Medulla oblongata (tissue), 1 donor: Measurements from ENCODE around the gene SHANK2.

Experiments used
- DNase-seq: peaks from one replicate; pipeline ENCODE4 v3.0.0-alpha.2; 2015; ENCODE audit errors: extremely low spot score

The SHANK2 gene

GRCh38 chr11:71252269-71252769 lies at the start of gene SHANK2:
TSS of gene SHANK2 (minus strand) at chr11:71252577. CDS start at chr11:71147326, 105,251 bp downstream.
- no peak for DNase-seq

- no peak for DNase-seq
These were observed 49.6 kb upstream of the SHANK2 start for GRCh38 chr11:71301858-71302533.

- DNase-seq = no peak
These were observed 48.9 kb upstream of the SHANK2 start for GRCh38 chr11:71301046-71301857.

GRCh38 chr11:71300187-71300586 lies 47.8 kb upstream of the SHANK2 start:
- DNase-seq = no peak

- no peak for DNase-seq
These were observed 46.4 kb upstream of the SHANK2 start for GRCh38 chr11:71298761-71299181.

GRCh38 chr11:71298016-71298550 lies 45.7 kb upstream of the SHANK2 start:
- no peak for DNase-seq

- DNase-seq = no peak
These were observed 42.6 kb upstream of the SHANK2 start for GRCh38 chr11:71294846-71295600.

GRCh38 chr11:71293961-71294782 lies 41.8 kb upstream of the SHANK2 start:
- DNase-seq = no peak

- DNase-seq = peak; percentile 72
These were observed 34.6 kb upstream of the SHANK2 start for GRCh38 chr11:71286701-71287643.

- DNase-seq = no peak
These were observed 32.7 kb upstream of the SHANK2 start for GRCh38 chr11:71285111-71285510.

- DNase-seq = no peak
These were observed 32.2 kb upstream of the SHANK2 start for GRCh38 chr11:71284525-71285092.

- DNase-seq = no peak
These were observed 31.6 kb upstream of the SHANK2 start for GRCh38 chr11:71283971-71284441.

GRCh38 chr11:71282581-71283351 lies 30.4 kb upstream of the SHANK2 start:
- DNase-seq = no peak

- no peak for DNase-seq
These were observed 29.5 kb upstream of the SHANK2 start for GRCh38 chr11:71281831-71282230.

- no peak for DNase-seq
These were observed 28.8 kb upstream of the SHANK2 start for GRCh38 chr11:71281204-71281603.

GRCh38 chr11:71279916-71280645 lies 27.7 kb upstream of the SHANK2 start:
- DNase-seq = no peak

GRCh38 chr11:71272161-71272560 lies 19.8 kb upstream of the SHANK2 start:
- DNase-seq = no peak
